ENCODE measurements around the gene DCDC2B.

The DCDC2B gene

DNA sequence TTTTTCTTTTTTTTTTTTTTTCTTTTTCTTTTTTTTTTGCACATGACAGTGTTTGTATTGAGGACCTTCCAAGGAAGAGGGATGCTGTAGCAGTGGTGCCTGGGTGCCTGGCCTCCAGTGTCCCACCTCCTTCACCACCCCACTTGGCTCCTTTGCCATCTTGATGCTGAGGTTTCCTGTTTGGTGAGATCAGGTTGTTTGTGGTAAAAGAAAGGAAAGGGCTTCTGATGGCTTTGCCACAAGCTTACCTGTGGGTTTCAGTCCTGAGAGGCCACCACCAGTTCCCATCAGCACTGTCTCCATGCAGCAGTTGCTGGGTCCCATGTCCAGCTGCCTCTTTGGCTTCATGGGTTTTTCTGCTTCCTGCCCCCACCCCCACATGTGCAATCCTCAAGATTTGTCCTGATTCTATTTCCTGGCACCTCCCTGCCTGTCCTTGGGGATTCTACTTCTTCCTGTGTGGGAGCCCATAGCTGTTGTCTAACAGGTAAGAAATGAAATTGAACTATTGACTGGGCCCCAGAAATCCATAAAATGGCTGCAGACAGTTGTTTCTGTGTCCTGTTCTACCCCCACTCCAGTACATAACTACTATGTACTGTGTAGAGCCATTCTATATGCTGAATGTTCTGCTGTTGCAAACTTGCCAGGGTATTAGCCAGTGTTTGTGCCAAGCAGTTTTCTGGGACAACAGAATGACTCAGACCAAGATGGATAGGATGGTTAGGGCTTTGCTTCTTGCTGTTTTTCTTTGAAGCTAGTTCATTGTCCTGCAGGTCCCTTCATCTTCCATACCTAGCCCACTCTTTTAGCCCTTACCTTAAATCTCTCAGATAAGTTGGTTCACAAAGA lies 12.7 kb upstream of the DCDC2B start:
- DNase-seq (ENCODE audit: low spot score), result no peak

DNA sequence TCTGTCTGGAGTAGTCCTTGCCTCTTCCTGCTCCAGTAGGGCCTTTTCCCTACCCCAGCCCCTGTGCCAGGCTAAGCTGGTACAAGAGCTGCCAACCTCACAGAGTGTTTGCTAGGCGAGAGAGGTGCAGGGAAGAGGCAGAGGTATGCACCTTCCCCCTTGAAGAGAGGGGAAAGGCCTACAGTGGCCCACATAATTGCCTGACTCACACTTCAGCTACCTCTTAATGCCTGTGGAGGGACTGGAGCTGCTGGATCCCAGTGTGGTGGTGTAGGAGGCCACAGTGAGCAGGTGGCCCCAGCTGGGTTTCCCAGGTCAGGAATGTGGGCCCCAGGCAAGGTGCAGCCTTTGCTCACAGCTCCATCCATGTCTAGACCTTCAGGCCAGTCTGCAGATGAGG lies 11.8 kb upstream of the DCDC2B start:
- no peak for DNase-seq (ENCODE audit: low spot score)

DNA sequence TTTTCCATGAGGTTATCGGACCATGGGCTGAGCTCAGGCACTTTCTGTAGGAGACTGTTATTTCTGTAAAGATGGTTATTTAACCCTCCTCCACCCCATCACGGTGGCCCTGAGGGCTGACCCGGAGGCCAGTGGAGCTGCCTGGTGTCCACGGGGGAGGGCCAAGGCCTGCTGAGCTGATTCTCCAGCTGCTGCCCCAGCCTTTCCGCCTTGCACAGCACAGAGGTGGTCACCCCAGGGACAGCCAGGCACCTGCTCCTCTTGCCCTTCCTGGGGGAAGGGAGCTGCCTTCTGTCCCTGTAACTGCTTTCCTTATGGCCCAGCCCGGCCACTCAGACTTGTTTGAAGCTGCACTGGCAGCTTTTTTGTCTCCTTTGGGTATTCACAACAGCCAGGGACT lies 11.1 kb upstream of the DCDC2B start:
- DNase-seq (ENCODE audit: low spot score), result no peak

GRCh38 chr1:32198237-32199042 lies 10.4 kb upstream of the DCDC2B start:
- DNase-seq (ENCODE audit: low spot score), result no peak

- DNase-seq (ENCODE audit: low spot score), result no peak
Observed at GRCh38 chr1:32199043-32199716, 9.7 kb upstream of the DCDC2B start.

DNA sequence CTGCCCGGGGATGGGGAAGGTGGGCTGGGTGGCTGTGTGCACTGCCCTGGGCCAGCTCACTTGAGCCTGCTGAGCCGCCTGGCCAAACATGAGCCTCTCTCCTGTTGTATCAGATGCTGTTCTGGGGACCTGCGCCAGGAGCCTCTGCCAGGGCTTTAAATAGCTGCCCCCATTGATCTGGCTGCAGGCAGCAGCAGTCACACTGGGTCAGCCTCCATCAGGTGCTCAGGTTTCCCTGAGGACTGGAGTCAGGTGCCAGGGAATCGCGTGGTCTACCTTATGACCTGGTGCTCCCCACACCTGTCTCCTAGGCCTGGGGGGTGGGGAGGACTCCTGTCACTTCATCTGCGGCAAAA lies 9.2 kb upstream of the DCDC2B start:
- no peak for DNase-seq (ENCODE audit: low spot score)

GRCh38 chr1:32200226-32201010 lies 8.5 kb upstream of the DCDC2B start, which contains the start of gene CCDC28B:
CCDC28B (plus strand) TSS chr1:32200595; CDS start chr1:32201936, 1,341 bp downstream.
- peak; percentile 73 for DNase-seq (ENCODE audit: low spot score)

DNA sequence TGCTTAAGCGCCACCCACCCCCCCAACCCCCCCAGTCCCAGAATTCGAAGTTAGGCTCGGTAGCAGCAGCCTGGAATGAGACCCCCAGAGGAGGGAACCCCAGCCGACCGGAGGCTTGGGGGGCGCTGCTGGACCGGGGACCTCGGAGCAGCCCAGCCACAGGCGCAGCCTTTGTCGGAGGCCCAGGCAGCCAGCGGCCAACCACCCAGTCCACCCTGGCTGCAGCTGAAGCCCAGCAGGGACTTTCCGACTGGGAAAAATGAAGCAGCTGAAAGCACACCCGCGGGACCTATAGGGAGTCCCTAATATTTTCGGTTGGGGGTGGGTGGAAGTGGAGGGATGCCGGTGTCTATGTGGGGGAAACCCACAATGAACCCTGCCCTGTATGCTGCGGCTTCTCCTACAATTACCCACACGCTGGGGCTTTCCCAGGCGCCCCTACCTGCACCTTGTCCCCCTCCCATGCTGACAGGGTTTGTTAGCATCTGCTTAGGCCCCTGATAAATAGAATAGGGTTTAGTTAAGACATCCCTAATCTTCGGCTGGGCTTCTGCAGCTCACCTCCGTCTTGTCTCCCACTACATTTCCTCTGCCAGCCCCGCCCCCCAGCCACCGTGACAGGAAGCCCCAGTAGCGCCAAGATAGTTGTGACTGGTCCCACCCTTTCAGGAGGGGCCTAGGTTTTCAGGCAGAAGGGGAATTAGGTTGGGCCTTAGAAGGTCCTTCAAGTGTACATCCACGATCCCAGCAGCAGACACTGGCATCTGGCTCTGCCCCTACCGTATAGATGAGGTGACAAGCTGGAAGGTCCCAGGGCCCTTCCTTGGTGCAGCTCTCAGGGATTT lies 7.7 kb upstream of the DCDC2B start:
- peak; percentile 61 for DNase-seq (ENCODE audit: low spot score)

DNA sequence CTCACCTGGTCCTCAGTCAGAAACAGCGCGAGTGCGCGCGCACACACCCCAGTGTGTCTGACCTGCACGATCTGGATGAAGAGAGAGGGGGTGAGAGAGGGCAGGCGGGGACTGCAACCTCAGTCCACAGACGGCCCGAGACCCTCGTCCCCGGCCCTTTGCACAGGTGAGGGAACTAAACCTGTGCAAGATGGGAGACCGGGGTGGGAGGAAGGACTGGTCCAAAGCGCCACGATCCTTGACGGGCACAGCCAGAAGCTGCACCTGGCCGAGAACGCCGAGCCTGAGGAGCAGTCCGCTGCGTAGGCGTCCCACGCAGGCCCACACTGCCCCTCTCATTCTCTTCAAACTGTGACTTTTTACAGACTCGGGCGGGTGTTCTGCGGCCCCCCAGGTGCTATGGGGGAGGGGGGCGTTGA lies 3.9 kb upstream of the DCDC2B start:
- no peak for DNase-seq (ENCODE audit: low spot score)

DNA sequence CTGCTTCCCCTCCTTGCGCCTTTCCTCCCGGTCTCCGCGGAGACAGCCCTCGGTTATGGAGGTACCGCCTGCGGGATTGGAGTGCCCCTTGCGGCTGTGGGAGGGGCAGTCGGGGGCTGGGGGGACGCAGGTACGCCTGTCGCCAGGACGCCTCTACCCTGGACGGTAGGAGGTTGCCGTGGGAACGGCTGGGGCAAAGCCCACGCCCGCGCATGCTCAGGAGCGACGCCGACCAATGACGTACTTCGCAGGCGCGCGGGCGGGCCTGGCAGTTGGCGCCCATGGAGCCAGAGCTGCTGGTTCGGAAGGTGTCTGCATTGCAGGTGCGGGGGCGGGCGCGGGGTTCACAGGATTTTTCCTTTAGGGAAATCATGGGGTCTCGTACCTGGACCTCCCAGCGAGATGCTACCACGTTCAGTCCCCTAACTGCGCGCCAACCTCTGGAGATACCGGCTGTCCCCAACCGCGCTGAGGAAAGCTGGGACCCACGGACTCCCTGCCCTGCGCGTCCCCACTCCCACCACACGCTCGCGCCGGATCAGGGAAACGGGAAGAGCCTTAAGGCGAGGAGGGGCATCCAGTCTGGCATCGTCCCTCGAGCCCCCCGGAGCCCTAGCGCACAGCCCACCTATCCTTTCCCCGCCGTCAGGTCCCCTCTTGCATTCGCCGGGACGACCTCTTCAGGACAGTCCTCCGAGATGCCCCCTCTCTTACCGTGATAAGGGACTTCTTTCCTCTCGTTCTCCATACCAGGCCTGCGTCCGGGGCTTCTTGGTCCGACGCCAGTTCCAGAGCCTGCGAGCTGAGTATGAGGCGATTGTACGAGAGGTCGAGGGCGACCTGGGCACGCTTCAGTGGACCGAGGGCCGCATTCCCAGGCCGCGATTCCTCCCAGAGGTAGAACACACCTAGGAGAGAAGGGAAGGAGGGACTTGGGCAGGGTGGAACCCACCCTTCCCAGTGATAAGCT lies 3.2 kb upstream of the DCDC2B start, which contains the start of gene IQCC:
IQCC (plus strand) TSS at position 271 of the 970 bp plus-strand sequence; CDS start at position 282, 11 bp downstream.
- DNase-seq (ENCODE audit: low spot score), result peak; percentile 88

GRCh38 chr1:32208469-32208868 lies 420 bp upstream of the DCDC2B start:
- DNase-seq (ENCODE audit: low spot score), result no peak

DNA sequence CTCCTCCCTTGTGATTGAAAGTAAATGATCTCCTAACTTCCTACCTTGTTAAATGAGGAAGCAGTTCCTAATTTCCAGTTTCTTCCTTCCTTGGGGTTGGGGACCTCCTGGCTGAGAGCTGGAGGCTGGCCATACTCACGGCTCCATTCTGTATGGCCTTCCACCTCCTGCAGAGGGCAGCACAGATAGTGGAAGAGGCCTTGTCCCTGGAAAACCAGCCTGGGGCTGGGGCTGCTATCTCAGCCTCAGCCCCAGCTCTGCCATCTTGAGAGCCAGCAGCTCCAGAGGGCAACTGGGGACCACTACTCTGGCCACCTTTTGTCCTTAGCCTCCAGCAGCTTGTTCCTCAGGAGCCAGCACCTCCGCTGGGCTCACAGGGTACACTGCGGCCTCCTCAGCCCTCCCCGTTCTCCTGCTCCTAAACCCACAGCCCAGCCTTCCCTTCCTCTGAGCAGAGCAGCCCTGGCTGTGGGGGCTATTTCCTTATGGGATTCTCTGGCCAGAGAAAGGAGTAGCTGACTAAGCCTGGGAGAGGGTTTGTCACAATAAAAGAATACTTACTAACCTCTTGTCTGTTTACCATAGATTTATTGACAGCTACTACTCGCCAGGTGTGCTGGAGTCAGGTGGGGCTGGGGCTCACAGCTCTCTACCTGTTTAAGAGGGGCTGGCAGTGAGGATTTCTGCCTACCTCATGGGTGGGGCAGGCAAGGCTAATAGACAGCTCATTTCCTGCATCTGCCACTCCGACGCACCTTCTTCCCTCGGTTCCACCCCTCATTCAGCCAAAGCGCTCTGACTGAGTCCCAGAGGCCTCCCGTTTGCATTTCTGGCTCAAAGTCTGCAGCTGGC lies 7.0 kb downstream of the DCDC2B start:
- DNase-seq (ENCODE audit: low spot score), result peak; percentile 70

DNA sequence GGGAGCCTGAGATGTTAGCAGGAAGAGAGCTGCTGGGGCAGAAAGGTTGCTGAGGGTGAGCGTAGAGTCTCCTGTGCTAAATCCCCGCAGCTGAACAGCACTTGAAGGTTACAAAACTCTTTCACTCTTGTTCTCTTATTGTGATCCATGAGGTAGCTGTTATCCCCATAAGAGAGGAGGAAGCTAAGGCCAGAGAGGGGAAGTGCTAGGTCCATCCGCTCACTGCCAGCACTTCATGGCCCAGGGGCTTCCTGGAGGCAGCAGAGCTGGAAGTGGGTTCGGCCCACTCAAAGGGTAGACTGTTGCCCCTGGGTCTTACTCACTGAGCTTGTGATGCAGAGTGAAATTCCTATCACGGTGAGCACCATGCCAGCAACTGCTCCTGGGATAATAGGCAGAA lies 7.7 kb downstream of the DCDC2B start:
- DNase-seq (ENCODE audit: low spot score), result no peak

- DNase-seq (ENCODE audit: low spot score), result no peak
Observed at GRCh38 chr1:32219022-32219421, 10.1 kb downstream of the DCDC2B start.

GRCh38 chr1:32220746-32221580 lies 12.1 kb downstream of the DCDC2B start:
- no peak for DNase-seq (ENCODE audit: low spot score)

- DNase-seq (ENCODE audit: low spot score), result peak; percentile 34
Observed at GRCh38 chr1:32221581-32221979, 12.7 kb downstream of the DCDC2B start.

DNA sequence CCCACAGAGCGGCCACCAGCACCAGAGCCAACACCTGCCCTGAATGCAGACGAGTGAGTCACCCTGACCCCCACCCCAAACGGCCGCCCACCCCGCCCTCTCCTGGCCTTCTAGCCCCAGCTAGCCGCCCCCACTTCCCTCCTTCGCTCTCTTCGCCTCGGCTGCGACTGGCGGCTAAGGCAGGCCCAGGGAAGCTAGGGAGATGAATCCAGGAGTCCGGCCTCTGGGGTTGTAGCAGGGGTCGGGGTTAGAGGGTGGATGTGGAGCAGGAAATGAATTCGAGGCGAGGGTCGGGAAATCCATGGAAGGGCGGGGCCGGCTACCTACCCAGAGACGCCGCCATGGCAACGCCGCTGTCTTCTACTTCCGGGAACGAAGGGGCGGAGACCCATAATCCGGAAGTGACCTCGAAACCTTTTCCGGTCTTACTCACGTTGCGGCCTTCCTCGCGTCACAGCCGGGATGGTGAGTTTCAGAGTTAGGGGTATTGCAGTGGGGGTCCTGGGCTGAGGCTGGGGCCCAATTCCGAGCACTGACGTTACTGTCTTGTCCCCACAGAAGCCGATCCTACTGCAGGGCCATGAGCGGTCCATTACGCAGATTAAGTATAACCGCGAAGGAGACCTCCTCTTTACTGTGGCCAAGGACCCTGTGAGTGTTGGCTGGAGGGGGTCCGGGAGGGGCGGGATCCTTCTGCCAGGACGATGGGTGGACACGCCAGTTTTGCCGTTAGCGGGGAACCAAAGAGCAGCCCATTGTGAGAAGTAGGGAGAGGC lies 13.3 kb downstream of the DCDC2B start, which contains the start of the genes EIF3I and TMEM234:
EIF3I (plus strand) TSS at position 428 of the 776 bp plus-strand sequence; CDS start at position 463, 35 bp downstream.
TMEM234 (minus strand) TSS at position 374 of the 776 bp plus-strand sequence; CDS start at position 343, 31 bp downstream.
- DNase-seq (ENCODE audit: low spot score), result peak; percentile 94
